Measurements from ENCODE around the gene RHOU. TPM values are rescaled to one million over a fixed set of nuclear protein-coding genes. Genes with fewer than 3 reads are reported as not detected.

The RHOU gene
- total and polyA plus RNA-seq, 2 of the 13 experiments (the other 11 are each of a cell fraction or from before 2014, with no cell fraction given) = 11.9 to 18.5 TPM

DNA sequence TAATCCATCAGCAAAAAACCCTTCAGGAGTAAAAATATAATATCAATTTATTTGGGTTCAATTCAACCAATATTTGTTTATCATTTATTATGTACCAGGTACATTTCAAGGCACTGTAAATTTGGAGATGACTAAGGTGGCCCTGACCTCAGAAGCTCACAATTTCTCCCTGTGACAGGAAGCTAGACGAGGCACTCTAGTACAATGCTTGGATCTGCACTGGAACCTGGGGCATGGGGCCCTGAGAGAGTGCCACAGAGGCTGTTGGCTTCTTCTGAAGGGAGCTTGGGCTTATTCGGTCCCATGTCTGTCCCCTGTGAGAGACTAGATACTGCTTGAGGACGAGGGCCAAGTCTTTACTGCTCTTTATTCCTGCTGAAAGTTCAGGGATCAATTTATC, 31.5 kb downstream of the RHOU start:
- ChIA-PET POLR2A (no interaction called here), CTCF (ENCODE audit: low intra/inter-chr PET ratio, low total read pairs) (no interaction called here)
- H3K4me2 ChIP-seq (ENCODE audit: low read depth, low read length) = no peak overlapping the region
- H2AFZ ChIP-seq (ENCODE audit: low read length) = no peak overlapping the region
- in situ Hi-C loops (cut with HindIII; ENCODE audit: extremely low pct_ligation_motif_present, low pct_unique_long_range_greater_than_20kb) (no loop called here), intact Hi-C loops (cut with micrococcal nuclease; ENCODE audit: unreplicated experiment) (no loop called here)
- ATAC-seq = no peak
- H3K27me3 ChIP-seq (ENCODE audit: control insufficient read depth in 1 of 2, insufficient read depth in 2 of 2, low read length in 2 of 2) = peaks cover 0 to 11% of the 10 kb centered on the region in 2 experiments; a peak in 4 of 5 replicates
- WGBS (ENCODE audit: low lambda C conversion rate) = 37% methylated on average over 3 of the region's 3 CpGs
- no peak for TF ChIP-seq RXRB (CRISPR knock-in tag; IDR thresholded peaks at IDR 0.05; ENCODE audit: borderline replicate concordance)
- TF ChIP-seq MEF2D (CRISPR knock-in tag; IDR thresholded peaks at IDR 0.05) = no peak
- TF ChIP-seq, protein P1, sequence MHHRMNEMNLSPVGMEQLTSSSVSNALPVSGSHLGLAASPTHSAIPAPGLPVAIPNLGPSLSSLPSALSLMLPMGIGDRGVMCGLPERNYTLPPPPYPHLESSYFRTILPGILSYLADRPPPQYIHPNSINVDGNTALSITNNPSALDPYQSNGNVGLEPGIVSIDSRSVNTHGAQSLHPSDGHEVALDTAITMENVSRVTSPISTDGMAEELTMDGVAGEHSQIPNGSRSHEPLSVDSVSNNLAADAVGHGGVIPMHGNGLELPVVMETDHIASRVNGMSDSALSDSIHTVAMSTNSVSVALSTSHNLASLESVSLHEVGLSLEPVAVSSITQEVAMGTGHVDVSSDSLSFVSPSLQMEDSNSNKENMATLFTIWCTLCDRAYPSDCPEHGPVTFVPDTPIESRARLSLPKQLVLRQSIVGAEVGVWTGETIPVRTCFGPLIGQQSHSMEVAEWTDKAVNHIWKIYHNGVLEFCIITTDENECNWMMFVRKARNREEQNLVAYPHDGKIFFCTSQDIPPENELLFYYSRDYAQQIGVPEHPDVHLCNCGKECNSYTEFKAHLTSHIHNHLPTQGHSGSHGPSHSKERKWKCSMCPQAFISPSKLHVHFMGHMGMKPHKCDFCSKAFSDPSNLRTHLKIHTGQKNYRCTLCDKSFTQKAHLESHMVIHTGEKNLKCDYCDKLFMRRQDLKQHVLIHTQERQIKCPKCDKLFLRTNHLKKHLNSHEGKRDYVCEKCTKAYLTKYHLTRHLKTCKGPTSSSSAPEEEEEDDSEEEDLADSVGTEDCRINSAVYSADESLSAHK (CRISPR knock-in tag; IDR thresholded peaks at IDR 0.05; ENCODE audit: borderline replicate concordance) = no peak
- no peak for TF ChIP-seq PHF21A (CRISPR knock-in tag; IDR thresholded peaks at IDR 0.05)
- no peak for TF ChIP-seq CEBPB (IDR thresholded peaks at IDR 0.05; ENCODE audit: borderline replicate concordance, low read depth, low read length)
- no peak for TF ChIP-seq ZNF274 (CRISPR knock-in tag; IDR thresholded peaks at IDR 0.05)
- TF ChIP-seq RCOR2 (CRISPR knock-in tag; IDR thresholded peaks at IDR 0.05) = no peak
- no peak for TF ChIP-seq PBX3 (CRISPR knock-in tag; IDR thresholded peaks at IDR 0.05; ENCODE audit: borderline replicate concordance)
- TF ChIP-seq ZNF431 (CRISPR knock-in tag; IDR thresholded peaks at IDR 0.05; ENCODE audit: borderline replicate concordance, low read depth) = no peak
- TF ChIP-seq ZNF567 (CRISPR knock-in tag; IDR thresholded peaks at IDR 0.05; ENCODE audit: borderline replicate concordance) = no peak
- no peak for TF ChIP-seq TP53 (CRISPR knock-in tag; conservative IDR thresholded peaks at IDR 0.05)
- H3K79me2 ChIP-seq (ENCODE audit: insufficient read depth, low read length) = no peaks in the 10 kb centered on the region
- no peak overlapping the region for H3K4me3 ChIP-seq (replicated peaks in 1 of 3; ENCODE audit: insufficient read depth in 1 of 3, low read depth in 2 of 3, low read length in 3 of 3)
- H3K9ac ChIP-seq (ENCODE audit: insufficient read depth, low read depth, low read length) = no peak overlapping the region
- no peaks in the 10 kb centered on the region for H3K36me3 ChIP-seq (replicated peaks in 1 of 2; ENCODE audit: control insufficient read depth in 1 of 2, insufficient read depth in 2 of 2, low read length in 2 of 2)
- peaks cover 38% of the 10 kb centered on the region for H3K4me1 ChIP-seq (ENCODE audit: insufficient read depth, low read length)
- DNase-seq (ENCODE audit: low spot score) = no peak
- no peaks in the 10 kb centered on the region for H4K20me1 ChIP-seq (ENCODE audit: insufficient read depth, low read length)
- no peak for FAIRE-seq
- no peaks in the 10 kb centered on the region for H3K9me3 ChIP-seq (ENCODE audit: low read length)
- no TSS peak for BruUV-seq (replicated peaks)
- H3K27ac ChIP-seq (ENCODE audit: extremely low read length, insufficient read depth, low read length) = no peak overlapping the region

Measured in HepG2 (cell line).